Measurements from ENCODE around the gene CASTOR1.

DNA sequence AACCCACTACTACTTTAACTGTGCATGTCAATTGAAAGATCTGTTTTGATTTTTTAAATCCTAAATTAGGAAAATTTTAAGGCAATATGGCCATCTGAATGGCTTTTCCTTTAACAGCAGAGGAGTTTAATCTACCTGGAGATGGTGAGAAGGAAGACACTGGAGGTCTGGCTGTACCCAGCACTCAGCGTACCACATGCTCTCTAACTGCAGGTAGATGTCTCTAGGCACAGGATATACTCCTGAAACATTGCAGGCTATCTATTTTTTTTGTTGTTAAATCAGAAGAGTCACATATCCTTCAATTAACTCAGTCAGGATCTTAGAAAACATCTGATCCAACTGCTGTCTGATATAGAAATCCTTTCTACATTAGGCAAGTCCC is 17.3 kb upstream of the CASTOR1 start:
- TF ChIP-seq, protein P1, sequence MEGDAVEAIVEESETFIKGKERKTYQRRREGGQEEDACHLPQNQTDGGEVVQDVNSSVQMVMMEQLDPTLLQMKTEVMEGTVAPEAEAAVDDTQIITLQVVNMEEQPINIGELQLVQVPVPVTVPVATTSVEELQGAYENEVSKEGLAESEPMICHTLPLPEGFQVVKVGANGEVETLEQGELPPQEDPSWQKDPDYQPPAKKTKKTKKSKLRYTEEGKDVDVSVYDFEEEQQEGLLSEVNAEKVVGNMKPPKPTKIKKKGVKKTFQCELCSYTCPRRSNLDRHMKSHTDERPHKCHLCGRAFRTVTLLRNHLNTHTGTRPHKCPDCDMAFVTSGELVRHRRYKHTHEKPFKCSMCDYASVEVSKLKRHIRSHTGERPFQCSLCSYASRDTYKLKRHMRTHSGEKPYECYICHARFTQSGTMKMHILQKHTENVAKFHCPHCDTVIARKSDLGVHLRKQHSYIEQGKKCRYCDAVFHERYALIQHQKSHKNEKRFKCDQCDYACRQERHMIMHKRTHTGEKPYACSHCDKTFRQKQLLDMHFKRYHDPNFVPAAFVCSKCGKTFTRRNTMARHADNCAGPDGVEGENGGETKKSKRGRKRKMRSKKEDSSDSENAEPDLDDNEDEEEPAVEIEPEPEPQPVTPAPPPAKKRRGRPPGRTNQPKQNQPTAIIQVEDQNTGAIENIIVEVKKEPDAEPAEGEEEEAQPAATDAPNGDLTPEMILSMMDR (conservative IDR thresholded peaks at IDR 0.05; ENCODE audit: low read depth, low read length) = no peak
- no peak for TF ChIP-seq EZH2 (IDR thresholded peaks at IDR 0.05; ENCODE audit: borderline replicate concordance, low read depth, low read length, poor library complexity, severe bottlenecking)
